HG03354 (cell line): ENCODE results near the gene RBBP8.

Experiments
- ATAC-seq: cut with Tn5 transposase; IDR thresholded peaks from one replicate; pipeline ENCODE4 v1.9.1; 2021; ENCODE audit warnings: mild to moderate bottlenecking; ENCODE audit not compliant: unreplicated experiment, poor library complexity, severe bottlenecking

RBBP8 gene

DNA sequence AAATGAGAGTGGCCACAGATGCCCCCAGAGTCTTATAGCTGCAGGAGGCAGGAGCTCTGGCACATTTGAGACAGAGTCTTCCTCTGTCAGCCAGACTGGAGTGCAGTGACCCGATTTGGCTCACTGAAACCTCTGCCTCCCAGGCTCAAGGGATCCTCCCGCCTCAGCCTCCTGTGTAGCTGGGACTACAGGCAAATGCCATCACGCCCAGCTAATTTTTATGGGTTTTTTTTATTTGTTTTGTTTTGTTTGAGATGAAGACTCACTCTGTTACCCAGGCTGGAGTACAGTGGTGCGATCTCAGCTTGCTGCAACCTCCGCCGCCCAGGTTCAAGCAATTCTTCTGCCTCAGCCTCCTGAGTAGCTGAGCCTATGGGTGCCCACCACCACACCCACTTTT is 121.4 kb downstream of the RBBP8 start:
- ATAC-seq = no peak

DNA sequence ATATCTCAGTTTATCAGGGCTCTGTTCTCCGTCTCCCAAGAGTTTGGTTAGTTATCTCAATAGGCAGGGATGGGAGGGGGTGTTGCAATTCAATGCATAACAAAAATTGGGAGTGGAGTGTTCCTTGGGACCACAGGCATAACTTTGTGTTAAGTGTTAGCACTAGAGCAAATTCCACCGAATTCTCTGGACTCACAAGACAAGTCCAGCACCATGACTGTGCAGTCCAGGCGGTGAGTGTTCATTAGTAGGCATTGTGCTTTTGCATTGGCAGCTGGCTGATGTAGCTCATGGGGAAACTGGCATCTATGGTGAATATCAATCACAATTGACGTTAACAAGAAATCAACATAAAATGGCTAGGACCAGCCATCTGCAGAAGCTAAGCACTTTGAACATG is 123.2 kb downstream of the RBBP8 start:
- ATAC-seq = no peak

- ATAC-seq = no peak
These were observed 124.0 kb downstream of the RBBP8 start for GRCh38 chr18:23057096-23057495.

DNA sequence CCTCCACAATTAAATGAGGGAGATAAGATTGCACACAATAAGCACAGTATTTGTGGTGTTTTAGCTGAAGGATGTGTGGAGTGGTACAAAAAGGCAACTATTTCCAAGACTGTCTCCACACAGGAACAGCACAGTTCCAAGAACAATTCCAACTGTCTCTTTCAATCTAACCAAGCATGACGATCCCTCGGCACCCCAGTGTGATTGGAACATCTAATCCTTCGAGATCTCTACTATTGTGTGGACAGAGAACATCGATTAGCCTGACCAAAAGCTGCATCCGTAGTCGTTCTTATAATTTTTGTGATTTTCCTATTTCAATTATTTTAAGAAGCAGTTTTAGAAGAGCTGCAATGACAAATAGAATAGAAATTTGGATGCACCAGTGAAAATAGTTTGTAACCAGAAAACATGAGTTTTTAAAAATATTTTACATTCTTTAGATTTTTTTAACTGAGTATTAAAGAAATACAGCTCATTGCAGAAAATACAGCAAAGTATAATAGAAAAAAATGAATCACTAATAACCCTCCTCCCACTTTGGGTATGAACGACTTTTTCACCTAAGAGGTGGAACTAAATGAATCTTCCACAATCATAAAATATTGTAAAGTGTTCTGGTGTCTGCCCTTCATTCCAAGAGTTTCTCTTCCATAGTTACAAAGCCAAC is 125.8 kb downstream of the RBBP8 start:
- no peak for ATAC-seq

DNA sequence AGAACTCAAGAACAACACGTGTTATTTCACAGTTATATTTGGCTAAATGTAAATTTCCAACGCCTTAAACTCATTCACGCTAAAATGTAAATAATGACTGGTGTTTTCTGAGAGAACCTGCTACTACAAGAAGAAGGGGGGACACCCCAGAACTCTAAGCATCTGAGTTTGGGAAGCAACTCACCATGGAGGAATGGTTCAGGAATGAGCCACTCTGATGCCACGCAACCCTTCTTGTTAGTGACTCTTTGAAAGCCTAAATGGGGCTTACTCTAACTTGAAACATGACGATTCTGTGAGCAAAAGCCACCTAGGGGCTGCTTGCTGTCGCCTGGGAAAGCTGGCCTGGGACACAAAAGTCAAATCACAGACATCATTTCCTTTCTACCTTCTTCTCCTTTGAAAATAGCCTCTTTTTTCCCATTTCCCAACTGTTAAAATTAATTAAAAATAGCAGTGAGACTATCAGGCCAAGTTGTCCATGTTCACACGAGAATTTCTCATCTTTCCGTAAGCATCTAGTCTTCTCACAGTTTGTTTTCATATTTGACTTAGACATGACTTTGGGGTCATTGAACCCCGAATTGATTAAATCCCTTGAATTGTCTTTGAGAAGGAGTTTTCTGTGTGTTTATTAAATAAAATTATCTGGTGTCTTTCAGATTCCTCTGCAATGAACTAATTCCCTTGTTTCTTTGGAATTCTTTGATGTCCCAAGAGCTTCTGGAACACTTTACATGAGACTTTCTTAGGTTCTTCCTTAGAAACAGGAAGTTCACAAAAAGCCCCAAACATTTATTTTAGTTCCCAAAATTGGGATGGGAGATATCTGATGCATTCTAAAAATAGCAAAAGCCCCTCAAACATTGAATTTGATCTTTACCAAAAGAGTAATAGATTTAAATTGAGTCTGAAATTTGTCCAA is 126.7 kb downstream of the RBBP8 start:
- ATAC-seq = no peak

- ATAC-seq = no peak
These were observed 128.9 kb downstream of the RBBP8 start for GRCh38 chr18:23062011-23062410.

- ATAC-seq = no peak
These were observed 130.4 kb downstream of the RBBP8 start for GRCh38 chr18:23063502-23063901.

- ATAC-seq = no peak
These were observed 132.2 kb downstream of the RBBP8 start for GRCh38 chr18:23065234-23065806.

DNA sequence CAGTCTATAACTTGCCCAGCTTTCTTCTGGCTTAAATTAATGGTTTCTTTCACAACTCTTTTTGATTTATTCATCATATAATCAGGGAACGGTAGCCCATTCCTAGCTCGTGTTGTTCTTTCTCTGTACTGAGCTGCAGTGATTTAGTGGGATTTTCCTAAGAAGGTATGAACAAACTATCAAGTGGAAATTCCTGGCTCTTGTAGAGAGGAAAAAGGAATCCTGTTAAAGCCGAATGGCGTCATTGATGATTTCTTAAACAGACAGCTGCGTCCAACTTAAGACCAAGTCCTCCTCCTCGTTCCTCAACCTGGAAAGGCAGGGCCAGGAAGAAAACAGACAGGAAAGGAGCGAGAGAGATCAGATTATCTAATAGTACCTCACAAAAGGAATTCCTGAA is 132.9 kb downstream of the RBBP8 start:
- no peak for ATAC-seq

DNA sequence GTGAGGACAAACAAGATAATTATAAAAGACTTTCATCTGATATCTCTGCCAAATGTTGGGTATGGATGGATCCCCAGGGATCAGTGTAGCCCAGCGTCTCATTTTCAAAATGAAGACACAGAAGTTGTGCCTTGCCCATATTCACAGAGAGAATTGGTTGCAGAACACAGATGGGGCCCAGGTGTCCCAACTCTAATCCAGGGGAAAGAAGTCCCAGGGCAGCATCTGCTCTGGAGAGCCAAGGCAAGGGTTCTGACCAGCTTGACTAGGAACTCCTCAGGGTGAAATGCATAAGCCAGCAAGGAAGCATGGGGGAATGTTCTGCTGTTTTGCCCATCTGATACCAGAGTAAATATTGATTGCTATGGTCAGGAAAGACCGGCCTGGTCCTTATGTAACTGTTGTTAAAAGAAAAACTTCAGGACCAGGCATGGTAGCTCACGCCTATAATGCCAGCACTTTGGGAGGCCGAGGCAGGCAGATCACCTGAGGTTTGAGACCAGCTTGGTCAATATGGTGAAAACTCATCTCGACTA is 133.4 kb downstream of the RBBP8 start:
- no peak for ATAC-seq

GRCh38 chr18:23067236-23067635 is 134.1 kb downstream of the RBBP8 start:
- no peak for ATAC-seq

GRCh38 chr18:23068011-23068410 is 134.9 kb downstream of the RBBP8 start:
- no peak for ATAC-seq

GRCh38 chr18:23068570-23069310 is 135.6 kb downstream of the RBBP8 start:
- no peak for ATAC-seq

- ATAC-seq = no peak
These were observed 136.4 kb downstream of the RBBP8 start for GRCh38 chr18:23069481-23069880.

DNA sequence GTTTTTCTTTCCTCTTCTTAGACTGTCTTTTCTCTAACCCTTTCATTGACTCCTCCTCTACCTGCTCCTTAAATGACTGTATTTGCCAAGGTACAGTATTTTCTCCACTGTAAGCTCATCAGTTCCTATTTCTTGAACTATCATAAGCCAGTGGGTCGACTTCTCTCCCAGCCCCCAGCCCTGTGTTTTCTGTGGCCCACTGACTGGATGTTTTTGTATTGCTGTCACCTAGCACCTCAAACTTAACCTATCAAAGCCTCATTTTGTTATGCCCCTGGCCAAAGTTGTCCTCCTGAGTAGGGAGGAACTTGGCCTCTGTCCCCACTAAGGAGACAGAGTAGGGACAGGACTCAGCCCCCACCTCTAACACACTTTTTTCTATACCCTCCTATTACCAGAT is 136.8 kb downstream of the RBBP8 start:
- no peak for ATAC-seq

DNA sequence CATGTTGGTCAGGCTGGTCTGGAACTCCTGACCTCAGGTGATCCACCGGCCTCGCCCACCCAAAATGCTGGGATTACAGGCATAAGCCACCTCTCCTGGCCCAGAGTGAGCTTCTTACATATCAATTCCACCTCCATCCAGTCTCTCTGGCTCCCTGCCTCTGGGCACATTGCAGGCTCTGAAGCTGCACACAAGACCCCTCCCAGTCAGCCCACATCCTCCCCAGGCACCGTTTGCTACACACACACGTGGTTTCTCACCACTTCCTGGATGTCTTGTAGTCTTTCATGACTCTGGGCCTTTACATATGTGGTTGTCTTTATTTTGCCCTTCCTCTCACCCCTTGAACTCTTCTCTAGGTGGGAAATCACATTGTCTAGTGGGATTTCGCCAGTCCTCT is 138.2 kb downstream of the RBBP8 start:
- peak; percentile 100 for ATAC-seq

DNA sequence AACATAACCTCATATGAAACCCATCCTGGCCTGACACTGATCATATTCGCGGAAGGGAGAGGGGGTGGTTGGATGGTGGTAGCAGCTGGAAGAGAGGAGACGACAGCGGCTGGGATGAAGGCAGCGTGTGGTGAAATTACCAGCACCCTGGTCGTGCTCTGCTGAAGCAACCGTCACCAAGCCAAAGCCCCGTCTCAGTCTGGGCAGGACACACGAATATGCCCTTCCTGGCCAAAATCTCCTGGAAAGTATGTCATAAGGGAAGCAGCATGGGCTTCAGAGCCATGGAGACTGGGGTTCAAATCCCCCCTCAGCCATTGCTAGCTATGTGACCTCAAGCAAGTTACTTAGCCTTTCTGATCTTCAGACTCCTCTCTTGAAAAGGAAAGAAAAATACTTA is 139.0 kb downstream of the RBBP8 start:
- ATAC-seq = no peak

DNA sequence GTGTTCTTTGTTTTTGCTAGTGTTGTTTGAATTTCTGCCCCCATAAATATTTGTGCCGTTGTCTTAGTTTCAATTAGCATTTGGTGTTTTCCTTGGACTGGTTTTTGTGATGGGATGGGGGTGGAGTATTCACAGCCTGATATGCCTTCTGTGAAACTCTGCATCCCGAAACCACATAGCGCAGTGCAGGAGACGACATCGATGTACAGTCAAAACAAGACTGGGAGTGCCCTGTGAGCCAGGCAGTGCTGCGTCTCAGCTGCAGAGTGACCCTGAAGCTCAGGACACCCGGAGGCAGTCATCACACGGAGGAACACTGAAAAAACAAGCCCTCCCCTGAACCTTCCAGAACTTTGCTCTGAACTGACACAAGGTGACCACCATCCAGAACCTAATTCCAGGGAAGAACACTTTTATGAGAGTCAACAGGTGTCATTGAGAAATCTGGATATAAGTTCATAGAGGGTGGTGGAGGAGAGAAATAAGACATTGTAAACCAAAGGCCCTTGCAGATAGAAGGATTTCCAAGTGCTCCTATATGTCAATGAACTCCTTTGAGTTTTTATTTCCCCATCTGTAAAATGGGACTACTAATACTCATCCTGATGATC is 141.0 kb downstream of the RBBP8 start:
- ATAC-seq = no peak
